Glomerular visceral epithelial cell (primary cell): Measurements from ENCODE around the gene DAZAP1.
A peak's percentile ranks its signal among the peaks of the same experiment; 100 is the strongest.
"Not testable (repeated sequence)": the region's sequence is repeated elsewhere in the genome, so short reads cannot be mapped to it uniquely, and the experiment has no call there.

Source experiments
- DNase-seq: peaks from one replicate; pipeline ENCODE4 v3.0.0-alpha.2; 2016; ENCODE audit errors: extremely low spot score

The DAZAP1 gene

DNA sequence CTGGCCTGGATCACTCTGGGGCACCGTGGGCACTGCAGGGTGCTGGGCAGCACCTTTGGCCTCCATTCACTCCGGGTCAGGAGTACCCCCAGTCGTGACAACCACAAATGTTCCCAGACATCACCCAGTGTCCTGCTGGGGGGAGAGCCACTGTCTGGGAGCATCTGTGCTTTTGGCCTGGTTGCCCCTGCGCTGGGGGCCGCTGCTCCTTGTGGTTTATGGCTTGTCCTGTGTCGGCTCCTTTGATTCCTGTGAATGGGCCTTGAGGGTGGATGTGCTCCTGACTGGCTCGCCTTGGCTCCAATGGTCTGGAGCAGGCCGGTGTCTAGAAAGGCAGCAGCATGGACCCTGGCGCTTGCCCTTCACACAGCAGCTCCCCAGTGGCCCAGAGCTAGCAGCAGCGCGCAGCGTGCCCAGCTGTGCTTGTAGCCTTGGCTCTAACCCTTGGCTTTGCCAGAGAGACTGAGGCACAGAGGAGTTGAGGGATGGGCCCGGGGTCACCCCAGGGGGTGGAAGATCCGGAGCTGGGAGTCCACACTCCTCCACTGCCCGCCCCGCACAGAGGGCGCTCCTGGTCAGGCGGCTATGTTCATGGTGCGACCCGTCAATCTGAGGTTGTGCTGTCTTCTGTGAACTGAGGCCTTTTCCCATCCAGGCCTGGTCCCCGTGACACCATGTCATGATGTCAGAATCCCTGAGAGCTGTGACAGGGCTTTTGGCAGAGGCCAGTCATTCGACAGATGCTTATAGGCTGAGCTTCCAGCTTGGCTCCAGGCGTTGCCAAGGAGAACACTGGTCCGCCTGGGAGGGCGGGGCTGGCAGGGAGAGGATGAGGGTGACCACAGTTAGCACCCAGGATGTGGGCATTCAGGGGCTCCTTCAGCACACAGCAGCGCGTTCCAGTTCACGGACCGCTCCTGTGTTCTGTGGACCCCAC, 4.1 kb downstream of the DAZAP1 start:
- DNase-seq, result no peak

- no peak for DNase-seq
These were observed 5.0 kb downstream of the DAZAP1 start for GRCh38 chr19:1412323-1412923.

DNA sequence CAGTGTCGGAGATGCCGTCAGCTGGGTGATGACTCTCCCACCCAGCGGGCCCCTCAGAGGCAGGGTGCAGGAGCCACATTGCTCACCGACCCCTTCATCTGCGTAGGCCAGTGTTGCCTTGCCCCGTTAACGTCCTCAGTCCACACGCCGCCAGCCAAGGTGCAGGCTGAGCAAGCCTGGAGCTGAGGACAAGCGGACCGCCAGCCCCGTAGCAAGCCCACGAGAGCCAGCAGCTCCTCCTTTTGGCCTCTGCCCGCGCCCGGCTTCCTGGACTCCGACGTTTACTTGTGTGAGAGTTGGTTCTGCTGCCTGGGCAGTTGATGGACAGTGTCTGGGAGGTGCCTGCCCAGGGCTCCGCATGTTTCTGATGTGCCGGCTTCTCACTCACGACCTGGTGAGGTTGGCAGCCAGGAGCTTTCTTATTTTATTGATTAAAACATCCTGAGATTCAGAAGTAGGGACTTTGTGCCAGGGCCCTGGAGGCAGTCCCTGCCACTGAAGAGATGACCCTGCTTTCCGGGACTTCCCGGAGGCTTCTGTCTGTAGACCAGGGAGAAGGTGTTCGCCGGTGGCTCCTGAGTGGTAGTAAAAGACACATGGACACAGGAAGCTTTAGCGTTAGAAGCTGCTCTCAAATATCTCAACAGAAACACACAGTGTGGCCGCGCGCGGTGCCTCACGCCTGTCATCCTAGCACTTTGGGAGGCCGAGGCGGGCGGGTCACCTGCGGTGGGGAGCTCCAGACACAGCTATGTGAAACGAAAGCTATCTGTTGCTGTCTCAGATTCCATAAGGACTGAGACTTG, 5.8 kb downstream of the DAZAP1 start:
- DNase-seq, result no peak

- peak; percentile 32 for DNase-seq
These were observed 8.8 kb downstream of the DAZAP1 start for GRCh38 chr19:1416014-1416841.

GRCh38 chr19:1417145-1417544, 9.8 kb downstream of the DAZAP1 start:
- no peak for DNase-seq

DNA sequence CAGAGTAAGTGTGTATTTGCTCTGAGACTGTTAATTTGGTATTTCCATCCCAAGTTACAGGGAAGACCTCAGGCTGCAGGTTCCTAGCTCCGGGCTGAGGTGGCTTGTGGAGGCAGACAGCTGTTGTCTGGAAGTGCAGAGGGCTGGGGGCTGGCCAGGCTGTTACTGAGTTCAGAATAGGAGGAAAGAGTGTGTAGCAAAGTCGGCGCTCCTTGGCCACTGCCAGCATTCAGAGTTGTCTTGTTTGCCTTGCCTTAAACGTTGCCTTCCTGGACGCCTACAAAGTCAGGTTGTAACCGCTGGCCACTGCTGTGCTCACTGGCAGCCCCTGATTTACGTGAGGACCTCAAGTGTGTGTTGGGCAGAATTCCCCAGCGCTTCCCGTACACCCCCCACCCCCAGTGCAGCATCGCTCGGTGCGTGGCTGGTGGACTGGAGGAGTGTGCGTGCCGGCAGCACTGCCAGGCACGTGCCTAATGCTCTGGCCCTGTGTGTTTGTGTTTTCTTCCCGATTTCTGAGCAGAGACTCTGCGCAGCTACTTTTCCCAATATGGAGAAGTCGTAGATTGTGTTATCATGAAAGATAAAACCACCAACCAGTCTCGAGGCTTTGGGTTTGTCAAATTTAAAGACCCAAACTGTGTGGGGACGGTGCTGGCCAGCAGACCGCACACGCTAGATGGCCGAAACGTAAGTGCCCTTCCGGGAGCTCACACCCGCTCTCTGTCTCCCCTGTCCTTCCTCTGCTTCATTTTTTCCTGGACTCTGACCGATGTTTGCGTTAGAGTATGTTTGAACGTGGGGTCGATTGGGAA, 10.5 kb downstream of the DAZAP1 start:
- DNase-seq, result no peak

DNA sequence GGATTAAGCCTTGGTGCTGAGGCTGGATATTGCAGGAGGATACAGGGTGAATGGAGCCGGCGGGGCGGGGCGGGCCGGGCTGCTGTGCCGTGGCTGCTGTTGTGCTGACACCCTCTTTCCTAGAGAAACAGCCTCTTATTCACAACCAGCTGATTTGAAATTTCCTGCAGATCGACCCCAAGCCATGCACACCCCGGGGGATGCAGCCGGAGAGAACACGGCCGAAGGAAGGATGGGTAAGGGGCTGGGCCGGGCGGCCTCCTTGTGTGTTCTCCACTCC, 11.1 kb downstream of the DAZAP1 start:
- no peak for DNase-seq

- no peak for DNase-seq
These were observed 11.8 kb downstream of the DAZAP1 start for GRCh38 chr19:1418951-1419738.

- DNase-seq, result not testable (repeated sequence)
These were observed 12.7 kb downstream of the DAZAP1 start for GRCh38 chr19:1420085-1420484.

DNA sequence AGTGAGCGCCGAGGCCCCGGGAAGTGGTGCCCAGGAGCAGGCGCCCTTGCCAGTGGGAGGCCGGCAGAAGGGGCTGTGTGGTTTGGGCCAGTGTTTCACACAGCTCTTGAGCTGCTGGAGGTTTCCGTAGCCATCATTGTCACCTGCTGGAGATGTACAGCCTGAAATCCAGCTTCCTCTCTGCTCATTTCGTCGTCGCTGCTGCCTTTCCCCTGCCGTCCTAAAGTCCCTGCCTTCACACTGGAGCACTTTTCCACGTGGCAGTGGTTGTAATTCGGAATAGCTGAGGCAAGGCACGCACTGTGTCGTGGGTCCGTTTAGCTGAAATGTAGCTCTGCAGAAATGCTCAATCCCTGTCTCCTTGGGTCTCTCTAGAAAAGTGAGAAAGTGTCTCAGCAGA, 13.2 kb downstream of the DAZAP1 start:
- no peak for DNase-seq

DNA sequence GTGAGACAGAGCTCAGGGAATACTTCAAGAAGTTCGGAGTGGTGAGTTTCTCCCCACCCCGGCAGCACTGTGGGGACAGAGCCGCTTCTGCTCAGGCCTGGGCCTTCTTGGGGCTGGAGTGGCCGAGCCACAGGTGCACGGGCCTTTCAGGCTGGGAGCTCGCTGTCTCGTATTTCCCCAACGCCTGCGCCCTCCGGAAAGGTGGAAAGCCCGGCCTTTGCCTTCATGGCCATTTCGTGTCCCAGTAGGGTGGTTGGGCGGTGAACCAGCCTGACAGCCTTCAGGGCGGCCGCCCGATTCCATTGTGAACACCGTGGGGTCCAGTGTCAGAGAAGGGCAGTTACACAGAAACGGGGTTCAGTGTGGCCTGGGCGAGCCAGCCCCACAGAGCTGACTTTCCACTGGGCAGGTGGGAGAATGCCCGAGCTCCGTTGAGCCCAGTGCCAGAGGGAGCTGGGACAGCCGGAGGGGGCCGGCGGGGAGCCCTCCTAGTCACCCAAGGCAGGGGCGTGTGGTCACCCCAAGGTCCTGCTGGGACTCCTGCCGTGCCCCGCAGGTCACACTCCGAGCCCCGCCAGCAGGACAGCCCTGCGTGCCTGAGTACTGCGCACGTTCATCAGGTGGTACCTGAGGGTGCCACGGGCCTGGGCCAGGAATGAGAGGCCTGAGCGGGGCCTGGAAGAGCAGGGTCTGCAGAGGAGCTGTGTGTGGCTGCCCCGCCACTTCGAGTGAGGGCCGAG, 14.0 kb downstream of the DAZAP1 start:
- DNase-seq, result no peak

DNA sequence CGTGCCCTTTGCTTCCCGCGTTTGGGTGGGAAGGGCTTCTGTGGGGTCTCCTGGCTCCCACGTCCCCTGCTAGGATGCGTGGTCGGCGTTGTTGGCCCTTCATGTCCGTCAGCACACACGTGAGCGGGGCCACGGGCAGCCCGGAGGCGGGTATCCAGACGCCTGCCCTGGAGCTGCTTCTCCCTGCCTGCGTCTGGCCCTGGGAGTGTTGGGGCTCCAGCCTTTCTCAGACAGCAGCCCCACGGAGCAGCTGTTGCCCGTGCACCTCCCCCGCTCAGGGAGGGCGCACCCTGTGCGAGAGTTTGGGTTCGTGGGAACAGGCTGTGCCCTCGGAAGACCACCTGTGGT, 14.5 kb downstream of the DAZAP1 start:
- DNase-seq, result no peak

GRCh38 chr19:1422360-1422759, 15.0 kb downstream of the DAZAP1 start:
- DNase-seq, result no peak

GRCh38 chr19:1422943-1423342, 15.6 kb downstream of the DAZAP1 start:
- no peak for DNase-seq

DNA sequence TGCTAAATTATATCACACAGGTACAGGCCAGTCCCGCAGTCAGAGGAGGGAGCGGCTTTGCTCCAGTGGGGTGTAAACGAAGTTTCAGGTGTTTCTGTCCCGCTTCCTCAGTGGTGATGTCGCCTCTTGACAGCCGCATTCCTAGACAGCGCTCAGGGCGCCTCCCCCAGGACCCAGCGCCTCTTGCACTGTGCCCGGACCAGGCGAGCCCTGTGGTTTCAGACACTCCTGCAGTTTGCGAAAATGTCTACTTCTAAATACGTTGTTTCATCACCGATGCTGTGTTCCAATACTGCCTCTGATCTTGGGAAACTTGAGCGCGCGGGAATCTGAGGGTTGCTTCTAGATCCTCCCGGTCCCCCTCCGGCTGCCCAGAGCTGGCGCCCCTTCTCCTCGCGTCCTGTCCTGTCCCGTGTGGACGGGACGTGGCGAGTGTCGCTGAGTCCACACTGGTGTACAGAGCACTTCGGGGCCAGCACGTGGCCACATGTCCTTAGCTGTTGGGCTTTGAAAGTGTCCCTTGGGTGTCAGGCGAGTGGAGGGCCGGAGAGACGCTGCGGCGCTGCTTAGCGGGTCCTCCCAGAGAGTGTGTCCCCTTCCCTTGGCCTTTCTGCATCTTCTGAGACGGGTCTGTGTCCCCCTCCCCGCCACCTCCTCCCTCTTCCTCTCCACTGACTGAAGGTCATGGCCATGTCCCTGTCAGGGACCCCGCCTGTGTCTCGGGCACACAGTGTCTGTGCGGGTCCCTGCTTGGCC, 16.2 kb downstream of the DAZAP1 start:
- DNase-seq, result no peak

GRCh38 chr19:1424192-1424955, 17.0 kb downstream of the DAZAP1 start:
- no peak for DNase-seq

- no peak for DNase-seq
These were observed 17.9 kb downstream of the DAZAP1 start for GRCh38 chr19:1425102-1425837.
